ENCODE results near the gene CDRT15. TPM values are rescaled to one million over a fixed set of nuclear protein-coding genes. Genes with fewer than 3 reads are reported as not detected.

CDRT15 gene
- total and polyA plus RNA-seq, 2 experiments from 2014 or later = 0.40 TPM; not detected in 1

DNA sequence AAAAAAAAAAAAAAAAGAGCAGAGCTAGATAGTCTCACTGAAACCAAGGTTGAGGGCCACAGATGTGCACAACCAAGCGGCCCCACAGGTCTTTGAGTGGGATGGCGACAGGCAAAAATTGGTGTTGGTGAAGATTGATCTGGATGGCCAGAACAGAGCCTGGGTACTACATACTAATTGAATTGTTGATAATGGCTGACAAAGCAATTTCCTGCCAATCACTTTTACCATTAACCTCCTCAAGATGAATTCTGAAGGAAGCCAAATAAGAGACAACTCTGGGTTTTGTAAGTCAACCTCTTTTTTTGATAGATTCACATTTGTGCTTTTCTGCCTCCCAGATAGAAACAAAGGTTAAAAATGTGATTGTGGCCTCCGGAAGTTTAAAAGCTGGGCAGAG, 44.9 kb upstream of the CDRT15 start (continued):
- TF ChIP-seq, protein P1, sequence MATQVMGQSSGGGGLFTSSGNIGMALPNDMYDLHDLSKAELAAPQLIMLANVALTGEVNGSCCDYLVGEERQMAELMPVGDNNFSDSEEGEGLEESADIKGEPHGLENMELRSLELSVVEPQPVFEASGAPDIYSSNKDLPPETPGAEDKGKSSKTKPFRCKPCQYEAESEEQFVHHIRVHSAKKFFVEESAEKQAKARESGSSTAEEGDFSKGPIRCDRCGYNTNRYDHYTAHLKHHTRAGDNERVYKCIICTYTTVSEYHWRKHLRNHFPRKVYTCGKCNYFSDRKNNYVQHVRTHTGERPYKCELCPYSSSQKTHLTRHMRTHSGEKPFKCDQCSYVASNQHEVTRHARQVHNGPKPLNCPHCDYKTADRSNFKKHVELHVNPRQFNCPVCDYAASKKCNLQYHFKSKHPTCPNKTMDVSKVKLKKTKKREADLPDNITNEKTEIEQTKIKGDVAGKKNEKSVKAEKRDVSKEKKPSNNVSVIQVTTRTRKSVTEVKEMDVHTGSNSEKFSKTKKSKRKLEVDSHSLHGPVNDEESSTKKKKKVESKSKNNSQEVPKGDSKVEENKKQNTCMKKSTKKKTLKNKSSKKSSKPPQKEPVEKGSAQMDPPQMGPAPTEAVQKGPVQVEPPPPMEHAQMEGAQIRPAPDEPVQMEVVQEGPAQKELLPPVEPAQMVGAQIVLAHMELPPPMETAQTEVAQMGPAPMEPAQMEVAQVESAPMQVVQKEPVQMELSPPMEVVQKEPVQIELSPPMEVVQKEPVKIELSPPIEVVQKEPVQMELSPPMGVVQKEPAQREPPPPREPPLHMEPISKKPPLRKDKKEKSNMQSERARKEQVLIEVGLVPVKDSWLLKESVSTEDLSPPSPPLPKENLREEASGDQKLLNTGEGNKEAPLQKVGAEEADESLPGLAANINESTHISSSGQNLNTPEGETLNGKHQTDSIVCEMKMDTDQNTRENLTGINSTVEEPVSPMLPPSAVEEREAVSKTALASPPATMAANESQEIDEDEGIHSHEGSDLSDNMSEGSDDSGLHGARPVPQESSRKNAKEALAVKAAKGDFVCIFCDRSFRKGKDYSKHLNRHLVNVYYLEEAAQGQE (IDR thresholded peaks at IDR 0.05; ENCODE audit: unreplicated experiment) = no peak
- TF ChIP-seq POLR2AphosphoS5 (IDR thresholded peaks at IDR 0.05; ENCODE audit: low read depth) (no peak), STAT1 (IDR thresholded peaks at IDR 0.05; ENCODE audit: unreplicated experiment) (no peak)
- TF ChIP-seq, protein P2, sequence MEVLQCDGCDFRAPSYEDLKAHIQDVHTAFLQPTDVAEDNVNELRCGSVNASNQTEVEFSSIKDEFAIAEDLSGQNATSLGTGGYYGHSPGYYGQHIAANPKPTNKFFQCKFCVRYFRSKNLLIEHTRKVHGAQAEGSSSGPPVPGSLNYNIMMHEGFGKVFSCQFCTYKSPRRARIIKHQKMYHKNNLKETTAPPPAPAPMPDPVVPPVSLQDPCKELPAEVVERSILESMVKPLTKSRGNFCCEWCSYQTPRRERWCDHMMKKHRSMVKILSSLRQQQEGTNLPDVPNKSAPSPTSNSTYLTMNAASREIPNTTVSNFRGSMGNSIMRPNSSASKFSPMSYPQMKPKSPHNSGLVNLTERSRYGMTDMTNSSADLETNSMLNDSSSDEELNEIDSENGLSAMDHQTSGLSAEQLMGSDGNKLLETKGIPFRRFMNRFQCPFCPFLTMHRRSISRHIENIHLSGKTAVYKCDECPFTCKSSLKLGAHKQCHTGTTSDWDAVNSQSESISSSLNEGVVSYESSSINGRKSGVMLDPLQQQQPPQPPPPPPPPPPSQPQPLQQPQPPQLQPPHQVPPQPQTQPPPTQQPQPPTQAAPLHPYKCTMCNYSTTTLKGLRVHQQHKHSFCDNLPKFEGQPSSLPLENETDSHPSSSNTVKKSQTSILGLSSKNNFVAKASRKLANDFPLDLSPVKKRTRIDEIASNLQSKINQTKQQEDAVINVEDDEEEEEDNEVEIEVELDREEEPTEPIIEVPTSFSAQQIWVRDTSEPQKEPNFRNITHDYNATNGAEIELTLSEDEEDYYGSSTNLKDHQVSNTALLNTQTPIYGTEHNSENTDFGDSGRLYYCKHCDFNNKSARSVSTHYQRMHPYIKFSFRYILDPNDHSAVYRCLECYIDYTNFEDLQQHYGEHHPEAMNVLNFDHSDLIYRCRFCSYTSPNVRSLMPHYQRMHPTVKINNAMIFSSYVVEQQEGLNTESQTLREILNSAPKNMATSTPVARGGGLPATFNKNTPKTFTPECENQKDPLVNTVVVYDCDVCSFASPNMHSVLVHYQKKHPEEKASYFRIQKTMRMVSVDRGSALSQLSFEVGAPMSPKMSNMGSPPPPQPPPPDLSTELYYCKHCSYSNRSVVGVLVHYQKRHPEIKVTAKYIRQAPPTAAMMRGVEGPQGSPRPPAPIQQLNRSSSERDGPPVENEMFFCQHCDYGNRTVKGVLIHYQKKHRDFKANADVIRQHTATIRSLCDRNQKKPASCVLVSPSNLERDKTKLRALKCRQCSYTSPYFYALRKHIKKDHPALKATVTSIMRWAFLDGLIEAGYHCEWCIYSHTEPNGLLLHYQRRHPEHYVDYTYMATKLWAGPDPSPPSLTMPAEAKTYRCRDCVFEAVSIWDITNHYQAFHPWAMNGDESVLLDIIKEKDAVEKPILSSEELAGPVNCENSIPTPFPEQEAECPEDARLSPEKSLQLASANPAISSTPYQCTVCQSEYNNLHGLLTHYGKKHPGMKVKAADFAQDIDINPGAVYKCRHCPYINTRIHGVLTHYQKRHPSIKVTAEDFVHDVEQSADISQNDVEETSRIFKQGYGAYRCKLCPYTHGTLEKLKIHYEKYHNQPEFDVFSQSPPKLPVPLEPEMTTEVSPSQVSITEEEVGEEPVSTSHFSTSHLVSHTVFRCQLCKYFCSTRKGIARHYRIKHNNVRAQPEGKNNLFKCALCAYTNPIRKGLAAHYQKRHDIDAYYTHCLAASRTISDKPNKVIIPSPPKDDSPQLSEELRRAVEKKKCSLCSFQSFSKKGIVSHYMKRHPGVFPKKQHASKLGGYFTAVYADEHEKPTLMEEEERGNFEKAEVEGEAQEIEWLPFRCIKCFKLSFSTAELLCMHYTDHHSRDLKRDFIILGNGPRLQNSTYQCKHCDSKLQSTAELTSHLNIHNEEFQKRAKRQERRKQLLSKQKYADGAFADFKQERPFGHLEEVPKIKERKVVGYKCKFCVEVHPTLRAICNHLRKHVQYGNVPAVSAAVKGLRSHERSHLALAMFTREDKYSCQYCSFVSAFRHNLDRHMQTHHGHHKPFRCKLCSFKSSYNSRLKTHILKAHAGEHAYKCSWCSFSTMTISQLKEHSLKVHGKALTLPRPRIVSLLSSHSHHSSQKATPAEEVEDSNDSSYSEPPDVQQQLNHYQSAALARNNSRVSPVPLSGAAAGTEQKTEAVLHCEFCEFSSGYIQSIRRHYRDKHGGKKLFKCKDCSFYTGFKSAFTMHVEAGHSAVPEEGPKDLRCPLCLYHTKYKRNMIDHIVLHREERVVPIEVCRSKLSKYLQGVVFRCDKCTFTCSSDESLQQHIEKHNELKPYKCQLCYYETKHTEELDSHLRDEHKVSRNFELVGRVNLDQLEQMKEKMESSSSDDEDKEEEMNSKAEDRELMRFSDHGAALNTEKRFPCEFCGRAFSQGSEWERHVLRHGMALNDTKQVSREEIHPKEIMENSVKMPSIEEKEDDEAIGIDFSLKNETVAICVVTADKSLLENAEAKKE (CRISPR knock-in tag; IDR thresholded peaks at IDR 0.05) = no peak

DNA sequence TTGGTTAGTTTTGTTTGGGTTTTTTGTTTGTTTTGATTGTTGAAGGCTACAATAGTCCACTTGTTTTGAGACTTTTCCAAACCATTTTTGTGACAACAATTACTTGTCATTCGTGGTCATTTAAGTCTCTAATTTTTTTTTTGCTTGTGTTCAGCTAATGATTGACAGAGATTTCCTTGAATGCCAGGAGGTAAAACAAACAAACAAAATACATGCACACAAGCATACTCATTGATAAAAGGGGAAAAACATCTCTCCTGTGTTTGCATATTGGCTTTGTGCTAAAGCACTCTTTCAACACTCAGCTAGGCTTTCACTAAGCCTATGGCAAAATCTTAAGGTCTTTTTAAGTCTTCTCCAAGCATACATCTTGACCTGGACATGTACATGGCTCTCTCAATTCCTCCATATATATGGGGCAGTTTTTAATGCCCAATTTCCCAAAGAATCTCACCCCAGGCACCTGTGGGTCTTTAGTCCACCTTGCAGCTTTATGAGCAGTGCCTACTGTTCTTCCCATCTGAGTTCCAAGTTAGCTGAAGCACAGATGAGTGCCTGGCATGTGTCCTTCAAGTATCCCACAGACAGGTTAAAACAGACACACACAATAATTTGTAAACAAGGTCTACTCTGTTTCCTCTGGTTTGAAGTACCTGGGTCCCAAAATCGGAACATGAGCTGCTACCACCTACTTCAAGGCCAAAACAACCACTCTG, 40.0 kb upstream of the CDRT15 start:
- Mint-ChIP-seq H3K27ac (no peak overlapping the region), H3K36me3 (ENCODE audit: low read depth) (no peaks in the 10 kb centered on the region), H3K4me3 (no peak overlapping the region), H3K27me3 (ENCODE audit: insufficient read depth, low read depth, poor library complexity) (peaks cover 1% of the 10 kb centered on the region), H3K9me3 (no peaks in the 10 kb centered on the region), H3K4me1 (no peaks in the 10 kb centered on the region)
- Histone ChIP-seq H3F3A (replicated peaks; ENCODE audit: low read depth) (no peaks in the 10 kb centered on the region), H2AFZ (no peak overlapping the region), H3K27ac (ENCODE audit: low read depth) (no peak overlapping the region), H3K9me2 (ENCODE audit: insufficient read depth) (peaks cover 10% of the 10 kb centered on the region; the same call in 1 of the 2 replicates), H3K27me3 (ENCODE audit: insufficient read depth) (no peaks in the 10 kb centered on the region), H3K36me3 (ENCODE audit: insufficient read depth) (no peaks in the 10 kb centered on the region), H3K4me2 (no peak overlapping the region), H3K4me1 (ENCODE audit: insufficient read depth) (no peaks in the 10 kb centered on the region), H3K79me2 (replicated peaks; ENCODE audit: insufficient read depth) (no peaks in the 10 kb centered on the region), H4K20me1 (replicated peaks; ENCODE audit: insufficient read depth) (no peaks in the 10 kb centered on the region), H3K4me3 (no peak overlapping the region)
- ATAC-seq (no peak), DNase-seq (ENCODE audit: low spot score) (no peak)
- TF ChIP-seq NANOG (IDR thresholded peaks at IDR 0.05; ENCODE audit: borderline replicate concordance) = no peak
- TF ChIP-seq CREB1 (CRISPR knock-in tag; IDR thresholded peaks at IDR 0.05; ENCODE audit: low read depth) = no peak
- TF ChIP-seq, protein P1 (IDR thresholded peaks at IDR 0.05; ENCODE audit: unreplicated experiment) = no peak
- no peak for TF ChIP-seq CTCF (conservative IDR thresholded peaks at IDR 0.05; ENCODE audit: low read depth in 2 of 2)
- no peak for TF ChIP-seq EZH2phosphoT487 (IDR thresholded peaks at IDR 0.05; ENCODE audit: unreplicated experiment)
- no peak for TF ChIP-seq POLR2AphosphoS5 (IDR thresholded peaks at IDR 0.05; ENCODE audit: low read depth)

All from GM23338 (cell line).